OCI-LY3 (cell line): Measurements from ENCODE around the gene KNOP1.

Experiments
- H2AFZ ChIP-seq: fragments of 200-600, 300-600 bp; shearing (Covaris generic); 2 replicates; pipeline ENCODE4 v1.6.0; 2014; ENCODE audit warnings: antibody characterized with exemption, low read depth, low read length
- H3K27ac ChIP-seq: fragments of 200-600, 300-600 bp; sonication (generic); 2 replicates; pipeline ENCODE4 v1.5.1; 2014; ENCODE audit warnings: mild to moderate bottlenecking, low read length, moderate library complexity, mixed read lengths
- H3K27me3 ChIP-seq: fragments of 200-600, 300-600 bp; sonication (generic); 2 replicates; pipeline ENCODE4 v1.6.1; 2014; ENCODE audit warnings: low read depth, low read length, mixed read lengths
- H3K36me3 ChIP-seq: fragments of 200-600, 300-600 bp; sonication (generic); replicated peaks from 2 replicates; pipeline ENCODE3; 2014; ENCODE audit warnings: low read depth, low read length, mixed read lengths
- H3K4me1 ChIP-seq: fragments of 300-600, 200-600 bp; sonication (generic); 2 replicates; pipeline ENCODE4 v1.6.1; 2014; ENCODE audit warnings: low read length, mixed read lengths
- H3K4me2 ChIP-seq: fragments of 200-600, 300-600 bp; sonication (generic); 2 replicates; pipeline ENCODE4 v1.6.1; 2014; ENCODE audit warnings: low read length, mixed read lengths
- H3K4me3 ChIP-seq: fragments of 300-600, 200-600 bp; sonication (generic); 2 replicates; pipeline ENCODE4 v1.5.1; 2014; ENCODE audit warnings: antibody characterized with exemption, mild to moderate bottlenecking, low read length, moderate library complexity
- H3K79me2 ChIP-seq: fragments of 300-600, 200-600 bp; shearing (Covaris generic); 2 replicates; pipeline ENCODE4 v1.6.1; 2014; ENCODE audit warnings: mild to moderate bottlenecking, low read length, mixed read lengths
- H3K9ac ChIP-seq: fragments of 300-600, 200-600 bp; shearing (Covaris generic); 2 replicates; pipeline ENCODE4 v1.6.0; 2014; ENCODE audit warnings: mild to moderate bottlenecking, low read length, moderate library complexity
- H3K9me3 ChIP-seq: fragments of 200-600, 300-600 bp; shearing (Covaris generic); 2 replicates; pipeline ENCODE4 v1.6.1; 2014; ENCODE audit warnings: low read length, mixed read lengths; ENCODE audit not compliant: insufficient read depth
- H4K20me1 ChIP-seq: fragments of 200-600, 300-600 bp; sonication (generic); 2 replicates; pipeline ENCODE4 v1.6.1; 2016; ENCODE audit warnings: low read length, mixed read lengths; ENCODE audit not compliant: insufficient read depth
- EZH2phosphoT487 ChIP-seq: fragments of 200-600 bp; shearing (Covaris generic); IDR thresholded peaks from 2 replicates; pipeline ENCODE4 v1.6.1; 2018; ENCODE audit warnings: antibody characterized with exemption, mixed run types, low read depth
- TF ChIP-seq, protein P1 (sequence below): fragments of 200-600, 300-600 bp; sonication (generic); IDR thresholded peaks from 2 replicates; pipeline ENCODE4 v1.5.1; 2014; ENCODE audit warnings: antibody characterized with exemption, low read length, low read depth

Gene KNOP1

DNA sequence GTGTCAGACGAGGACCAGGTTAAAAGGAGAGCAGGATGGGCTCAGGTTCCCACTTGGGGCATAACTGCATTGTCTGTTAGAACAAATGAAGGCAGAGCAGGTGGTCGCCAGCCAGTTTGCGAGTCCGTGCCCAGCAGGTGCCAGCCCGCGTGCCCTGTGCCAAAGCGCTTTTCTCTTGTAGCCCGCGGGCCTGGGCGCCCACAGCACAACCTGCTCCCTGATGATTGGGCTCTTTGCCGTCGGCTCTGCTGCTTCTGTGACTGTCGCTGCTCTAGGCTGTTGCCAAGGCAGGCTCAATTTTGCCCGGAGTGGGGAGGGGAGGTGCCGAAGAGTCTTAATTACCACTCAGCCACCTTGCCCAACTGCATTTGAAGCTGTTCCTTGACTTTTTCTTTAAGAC is 21.1 kb downstream of the KNOP1 start:
- Histone ChIP-seq H4K20me1 (0 out of 2 replicates have a peak, but pooled peaks cover 3% of the 10 kb centered on the region), H2AFZ (no peak overlapping the region), H3K4me3 (no peak overlapping the region), H3K79me2 (no peaks in the 10 kb centered on the region; the same call in 1 of the 2 replicates), H3K36me3 (peaks cover 28% of the 10 kb centered on the region), H3K4me2 (no peak overlapping the region), H3K4me1 (peaks cover 7% of the 10 kb centered on the region), H3K9ac (no peak overlapping the region), H3K27ac (no peak overlapping the region), H3K27me3 (no peaks in the 10 kb centered on the region), H3K9me3 (no peaks in the 10 kb centered on the region)
- TF ChIP-seq, protein P1, sequence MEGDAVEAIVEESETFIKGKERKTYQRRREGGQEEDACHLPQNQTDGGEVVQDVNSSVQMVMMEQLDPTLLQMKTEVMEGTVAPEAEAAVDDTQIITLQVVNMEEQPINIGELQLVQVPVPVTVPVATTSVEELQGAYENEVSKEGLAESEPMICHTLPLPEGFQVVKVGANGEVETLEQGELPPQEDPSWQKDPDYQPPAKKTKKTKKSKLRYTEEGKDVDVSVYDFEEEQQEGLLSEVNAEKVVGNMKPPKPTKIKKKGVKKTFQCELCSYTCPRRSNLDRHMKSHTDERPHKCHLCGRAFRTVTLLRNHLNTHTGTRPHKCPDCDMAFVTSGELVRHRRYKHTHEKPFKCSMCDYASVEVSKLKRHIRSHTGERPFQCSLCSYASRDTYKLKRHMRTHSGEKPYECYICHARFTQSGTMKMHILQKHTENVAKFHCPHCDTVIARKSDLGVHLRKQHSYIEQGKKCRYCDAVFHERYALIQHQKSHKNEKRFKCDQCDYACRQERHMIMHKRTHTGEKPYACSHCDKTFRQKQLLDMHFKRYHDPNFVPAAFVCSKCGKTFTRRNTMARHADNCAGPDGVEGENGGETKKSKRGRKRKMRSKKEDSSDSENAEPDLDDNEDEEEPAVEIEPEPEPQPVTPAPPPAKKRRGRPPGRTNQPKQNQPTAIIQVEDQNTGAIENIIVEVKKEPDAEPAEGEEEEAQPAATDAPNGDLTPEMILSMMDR: no peak
- no peak for TF ChIP-seq EZH2phosphoT487

DNA sequence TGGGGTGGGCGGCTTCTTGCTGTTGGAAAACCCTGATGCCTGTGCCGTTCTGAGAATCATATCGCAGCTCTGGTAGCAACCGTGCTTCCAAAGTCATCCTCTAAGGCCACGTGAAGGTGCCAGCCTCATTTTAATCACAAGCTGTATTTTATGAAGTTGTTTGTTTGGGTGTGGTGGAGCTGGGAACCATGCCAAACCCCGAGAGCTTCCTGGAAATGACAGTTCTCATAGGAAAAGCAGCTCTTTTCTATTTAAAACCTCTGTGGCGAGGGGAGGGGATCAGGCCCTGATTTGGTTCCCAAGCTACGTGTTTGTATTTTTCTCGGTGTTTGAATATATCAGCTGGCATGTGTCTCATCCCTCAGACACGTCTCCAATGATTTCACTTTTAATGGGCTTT is 21.7 kb downstream of the KNOP1 start:
- Histone ChIP-seq H3K4me2 (no peak overlapping the region), H2AFZ (no peak overlapping the region), H3K9me3 (no peaks in the 10 kb centered on the region), H3K79me2 (no peaks in the 10 kb centered on the region; the same call in 1 of the 2 replicates), H4K20me1 (0 out of 2 replicates have a peak, but pooled peaks cover 3% of the 10 kb centered on the region), H3K36me3 (peaks cover 32% of the 10 kb centered on the region), H3K4me3 (no peak overlapping the region), H3K27me3 (no peaks in the 10 kb centered on the region), H3K4me1 (peaks cover 7% of the 10 kb centered on the region), H3K9ac (no peak overlapping the region), H3K27ac (no peak overlapping the region)
- TF ChIP-seq, protein P1: no peak
- no peak for TF ChIP-seq EZH2phosphoT487

DNA sequence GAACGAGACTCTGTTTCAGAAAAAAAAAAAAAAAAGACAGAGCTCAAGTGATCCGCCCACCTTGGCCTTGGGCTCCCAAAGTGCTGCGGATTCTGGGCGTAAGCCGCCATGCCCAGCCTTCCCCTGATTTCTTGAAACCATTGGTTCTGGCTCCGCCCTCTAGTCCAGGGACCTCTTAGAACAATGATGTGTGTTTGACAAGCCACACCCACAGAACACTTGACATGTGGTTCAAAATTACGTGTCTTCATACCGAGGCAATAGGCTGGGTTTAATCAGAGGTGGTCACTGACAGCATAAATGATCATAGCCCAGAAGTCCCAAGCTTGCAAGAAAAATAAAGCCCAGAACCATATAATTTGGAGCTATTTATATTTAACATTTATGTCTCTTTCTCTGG is 23.0 kb downstream of the KNOP1 start:
- no peaks in the 10 kb centered on the region for H3K27me3 ChIP-seq
- no peaks in the 10 kb centered on the region; the same call in 1 of the 2 replicates for H3K79me2 ChIP-seq
- H3K4me2 ChIP-seq: no peak overlapping the region
- no peak overlapping the region for H3K9ac ChIP-seq
- H3K4me1 ChIP-seq: peaks cover 7% of the 10 kb centered on the region
- no peak overlapping the region for H3K4me3 ChIP-seq
- no peak for TF ChIP-seq EZH2phosphoT487
- TF ChIP-seq, protein P1: no peak
- no peak overlapping the region for H2AFZ ChIP-seq
- peaks cover 25% of the 10 kb centered on the region for H3K36me3 ChIP-seq
- no peaks in the 10 kb centered on the region for H3K9me3 ChIP-seq
- 0 out of 2 replicates have a peak, but pooled peaks cover 3% of the 10 kb centered on the region for H4K20me1 ChIP-seq
- H3K27ac ChIP-seq: no peak overlapping the region

DNA sequence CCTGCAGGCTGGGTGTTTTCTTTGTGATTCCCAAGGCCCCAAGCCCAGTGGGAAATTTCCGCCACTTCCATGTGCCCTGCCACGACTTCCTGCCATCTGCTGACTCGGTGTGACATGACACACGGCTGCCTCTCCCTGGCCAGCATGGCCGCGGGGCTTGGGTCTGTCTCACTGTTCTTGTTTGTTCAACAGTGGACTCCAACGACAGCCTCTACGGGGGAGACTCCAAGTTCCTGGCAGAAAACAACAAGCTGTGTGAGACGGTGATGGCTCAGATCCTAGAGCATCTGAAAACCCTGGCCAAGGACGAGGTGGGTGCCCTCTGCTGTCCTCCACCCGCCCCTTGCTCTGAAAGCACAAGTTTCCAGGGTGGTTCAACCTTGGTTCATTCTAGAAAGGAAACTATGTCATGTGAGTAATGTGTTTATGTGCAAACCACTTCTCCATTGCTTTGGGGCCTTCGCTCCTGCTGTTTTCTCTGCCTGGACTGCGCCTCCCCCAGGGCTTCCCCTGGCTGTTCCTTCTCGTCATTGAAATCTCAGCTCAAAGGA is 26.8 kb downstream of the KNOP1 start:
- Histone ChIP-seq H3K27ac (no peak overlapping the region), H3K4me2 (no peak overlapping the region), H2AFZ (no peak overlapping the region), H3K4me3 (no peak overlapping the region), H3K27me3 (no peaks in the 10 kb centered on the region), H3K9ac (no peak overlapping the region), H4K20me1 (no peaks in the 10 kb centered on the region), H3K79me2 (no peaks in the 10 kb centered on the region), H3K4me1 (no peaks in the 10 kb centered on the region), H3K36me3 (peaks cover 4% of the 10 kb centered on the region), H3K9me3 (no peaks in the 10 kb centered on the region)
- TF ChIP-seq, protein P1: no peak
- no peak for TF ChIP-seq EZH2phosphoT487
